GM12878 (cell line): Measurements from ENCODE around the gene SCD5. TPM values are rescaled to one million over a fixed set of nuclear protein-coding genes. Genes with fewer than 3 reads are reported as not detected.

Source experiments
- ATAC-seq: fragments of 200-7000 bp; cut with Tn5 transposase; 3 replicates; pipeline ENCODE4 v1.9.1; 2020; ENCODE audit warnings: mild to moderate bottlenecking, moderate library complexity
- BruUV-seq: library from RNA; stranded (reverse); fragments of 400-500 nt; replicated peaks from 2 replicates; lab custom pipeline; 2021; lab: Mats Ljungman, UMichigan
- CTCF ChIA-PET: fragments of 300-600 bp; sonication (Branson Sonifier 250); formaldehyde crosslinking; extraction: SDS; loops from one replicate; lab custom pipeline; 2021; ENCODE audit warnings: inconsistent platforms; lab: Yijun Ruan, JAX
- POLR2A ChIA-PET: fragments of 350-600 bp; formaldehyde crosslinking; extraction: SDS; loops from one replicate; lab custom pipeline; 2021; ENCODE audit warnings: inconsistent platforms; lab: Charles Lee
- RAD21 ChIA-PET: fragments of 300-600 bp; sonication (Branson Sonifier 250); formaldehyde crosslinking; loops from one replicate; lab custom pipeline; 2023; ENCODE audit warnings: antibody characterized with exemption; ENCODE audit not compliant: unreplicated experiment; lab: Charles Lee
- SMC1A ChIA-PET: fragments of 300-600 bp; sonication (Branson Sonifier 250); formaldehyde crosslinking; loops from one replicate; lab custom pipeline; 2023; ENCODE audit not compliant: unreplicated experiment, uncharacterized antibody; lab: Charles Lee
- DNase-seq: peaks from one replicate; pipeline ENCODE4 v3.0.0-alpha.2; 2011; ENCODE audit warnings: low read depth, low spot score
- FAIRE-seq: peaks from 3 replicates; lab custom pipeline; 2011; peaks lifted over from hg19 to GRCh38; lab: Jason Lieb, UNC
- H2AFZ ChIP-seq: 2 replicates; pipeline ENCODE4 v1.6.0; 2011; ENCODE audit warnings: low read depth, low read length, control low read depth; ENCODE audit not compliant: control insufficient read depth
- H3K27ac ChIP-seq: 2 replicates; pipeline ENCODE4 v1.5.1; 2011; ENCODE audit warnings: control low read depth; ENCODE audit not compliant: control insufficient read depth, insufficient read depth
- H3K27me3 ChIP-seq, 2 experiments: replicated peaks in 1 of 2; 2 replicates each; pipeline versions ENCODE4 v1.6.0 to v1.6.1; 2011; ENCODE audit warnings: low read length in 1 of 2; ENCODE audit not compliant: control insufficient read depth in 2 of 2, insufficient read depth in 2 of 2
- H3K36me3 ChIP-seq, 2 experiments: 2 replicates each; pipeline ENCODE4 v1.5.1; 2011; ENCODE audit warnings: low read length in 1 of 2; ENCODE audit not compliant: control insufficient read depth in 2 of 2, insufficient read depth in 2 of 2
- H3K4me1 ChIP-seq: 2 replicates; pipeline ENCODE4 v1.6.1; 2011; ENCODE audit warnings: mild to moderate bottlenecking, low read length, moderate library complexity, mixed read lengths; ENCODE audit not compliant: control insufficient read depth, insufficient read depth
- H3K4me2 ChIP-seq: 2 replicates; pipeline ENCODE4 v1.6.0; 2011; ENCODE audit warnings: control low read depth; ENCODE audit not compliant: control insufficient read depth, insufficient read depth
- H3K4me3 ChIP-seq: fragments of 200-600 bp; sonication (generic); 2 replicates; pipeline ENCODE4 v1.5.1; 2016
- H3K79me2 ChIP-seq: 2 replicates; pipeline ENCODE4 v1.6.0; 2011; ENCODE audit warnings: low read length; ENCODE audit not compliant: control insufficient read depth, insufficient read depth
- H3K9ac ChIP-seq: 2 replicates; pipeline ENCODE4 v1.8.0; 2011; ENCODE audit warnings: low read length, control low read depth, mixed read lengths; ENCODE audit not compliant: control insufficient read depth, insufficient read depth
- H3K9me3 ChIP-seq: replicated peaks from 3 replicates; pipeline ENCODE4 v1.5.1; 2011; ENCODE audit warnings: mild to moderate bottlenecking, low read length; ENCODE audit not compliant: control insufficient read depth, insufficient read depth
- H4K20me1 ChIP-seq: 2 replicates; pipeline ENCODE4 v1.6.0; 2011; ENCODE audit not compliant: control insufficient read depth, insufficient read depth
- CHD2 ChIP-seq: IDR thresholded peaks from 2 replicates; pipeline ENCODE4 v1.6.1; 2011; ENCODE audit warnings: low read depth, low read length, improper control_type of control experiment, borderline replicate concordance
- ETV6 ChIP-seq, 2 experiments: fragments of 450-650 bp in 1 of 2; IDR thresholded peaks in 1 of 2; conservative IDR thresholded peaks in 1 of 2; 2 replicates each; pipeline ENCODE4 v1.6.1; 2014; ENCODE audit warnings: antibody characterized with exemption in 1 of 2, borderline replicate concordance in 1 of 2, low read depth in 1 of 2, mild to moderate bottlenecking in 1 of 2, moderate library complexity in 1 of 2
- PAX8 ChIP-seq: fragments of 450-650 bp; IDR thresholded peaks from 2 replicates; pipeline ENCODE4 v1.6.1; 2017; ENCODE audit warnings: mild to moderate bottlenecking, moderate library complexity
- POLR2AphosphoS2 ChIP-seq: IDR thresholded peaks from 2 replicates; pipeline ENCODE4 v1.6.1; 2011; ENCODE audit warnings: low read depth, mild to moderate bottlenecking, low read length, improper control_type of control experiment, moderate library complexity
- POU2F2 ChIP-seq: IDR thresholded peaks from 3 replicates; pipeline ENCODE4 v1.6.1; 2011; ENCODE audit warnings: low read depth, mild to moderate bottlenecking, low read length, borderline replicate concordance
- SIN3A ChIP-seq: IDR thresholded peaks from 2 replicates; pipeline ENCODE4 v1.6.1; 2012; ENCODE audit warnings: low read depth, low read length, improper control_type of control experiment
- TCF3 ChIP-seq: IDR thresholded peaks from 2 replicates; pipeline ENCODE4 v1.6.1; 2012; ENCODE audit warnings: low read depth, mild to moderate bottlenecking, low read length, borderline replicate concordance; ENCODE audit not compliant: insufficient read depth
- TCF7 ChIP-seq: IDR thresholded peaks from 2 replicates; pipeline ENCODE4 v1.6.1; 2014; ENCODE audit warnings: antibody characterized with exemption, borderline replicate concordance
- YBX1 ChIP-seq: fragments of 450-650 bp; IDR thresholded peaks from 2 replicates; pipeline ENCODE4 v1.6.1; 2016; ENCODE audit warnings: antibody characterized with exemption
- WGBS: methylation state at CpG from one replicate; pipeline ENCODE4 v1.1.6; 2016; ENCODE audit warnings: low lambda C conversion rate; ENCODE audit not compliant: insufficient replicate concordance, insufficient coverage; ENCODE audit errors: missing lambda C conversion rate; 5-methylcytosine and 5-hydroxymethylcytosine counted together
- in situ Hi-C: fragments of 300-500 bp; cut with MboI; formaldehyde crosslinking; loops from 9 replicates; pipeline ENCODE4 v1.14.3; 2018; ENCODE audit warnings: mixed read lengths
- intact Hi-C: fragments of 100-400 bp; cut with micrococcal nuclease; formaldehyde crosslinking; loops from one replicate; pipeline ENCODE4 v1.14.2; 2022; ENCODE audit not compliant: unreplicated experiment
- polyA plus RNA-seq, 11 experiments: library from polyadenylated mRNA; depleted of rRNA in 4 of 11; unstranded in 6 of 11; stranded (reverse) in 5 of 11; fragments of >200 nt; fragmentation: Nextera tagmentation in 4 of 11; fragmentation: Illumina TruSeq in 1 of 11; extraction: Ambion mirVana in 4 of 11; extraction: Trizol in 1 of 11; gene quantifications; 1 replicate in 1 of 11; 2 replicates in 10 of 11; pipeline versions ENCODE4 v1.2.1 to v1.2.3, GENCODE V29; 2011 to 2016; ENCODE audit warnings: inconsistent platforms in 2 of 11, missing spikeins in 2 of 11, low read depth in 1 of 11
- total RNA-seq, 4 experiments: library from RNA; depleted of rRNA in 3 of 4; stranded (reverse); fragments of >200 nt in 3 of 4; fragmentation: Illumina TruSeq in 1 of 4; extraction: Trizol in 1 of 4; gene quantifications; 2 replicates each; pipeline versions ENCODE4 v1.2.1 to v1.2.3, GENCODE V29; 2013 to 2021
- TF ChIP-seq, protein P1 (sequence below): IDR thresholded peaks from 2 replicates; pipeline ENCODE4 v1.6.1; 2012; ENCODE audit warnings: low read depth, low read length, improper control_type of control experiment
- TF ChIP-seq, protein P2 (sequence below): fragments of 450-650 bp; IDR thresholded peaks from 2 replicates; pipeline ENCODE4 v1.6.1; 2016; ENCODE audit warnings: mild to moderate bottlenecking, moderate library complexity, borderline replicate concordance
- TF ChIP-seq, protein P3 (sequence below): fragments of 450-650 bp; IDR thresholded peaks from 2 replicates; pipeline ENCODE4 v1.6.1; 2017; ENCODE audit warnings: mild to moderate bottlenecking, low read depth, inconsistent platforms; ENCODE audit not compliant: poor library complexity, severe bottlenecking

SCD5 gene
- total and polyA plus RNA-seq, 10 of the 15 experiments (the other 5 are each of a cell fraction or from before 2014, with no cell fraction given): 2.4 to 15.0 (median 4.2) TPM

DNA sequence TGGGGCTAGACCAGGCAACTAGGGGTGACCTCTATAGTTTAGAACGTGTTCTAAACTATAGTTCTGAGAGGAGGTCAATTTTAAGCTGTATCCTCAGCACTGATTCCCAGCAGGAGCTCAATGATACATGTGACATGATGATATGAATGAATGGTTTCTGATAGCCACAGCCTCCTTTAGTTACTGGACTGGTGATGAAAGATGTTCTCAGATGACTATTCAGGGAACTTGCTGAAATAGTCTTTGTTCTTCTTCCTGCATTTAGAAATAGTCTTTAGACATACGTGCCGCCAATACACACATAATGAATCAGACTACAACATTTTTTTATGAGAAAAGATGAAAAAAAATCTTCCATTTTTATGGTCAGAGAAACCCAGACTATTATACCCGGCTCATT is 120.5 kb downstream of the SCD5 start:
- ChIA-PET CTCF (no interaction called here), SMC1A (no interaction called here), RAD21 (no interaction called here), POLR2A (no interaction called here)
- FAIRE-seq (no peak), DNase-seq (no peak), ATAC-seq (no peak)
- H3K36me3 ChIP-seq: no peaks in the 10 kb centered on the region
- H2AFZ ChIP-seq: no peak overlapping the region
- H3K79me2 ChIP-seq: no peaks in the 10 kb centered on the region
- H3K9ac ChIP-seq: no peak overlapping the region
- H3K4me1 ChIP-seq: no peaks in the 10 kb centered on the region
- H3K4me3 ChIP-seq: no peak overlapping the region
- H3K9me3 ChIP-seq: no peaks in the 10 kb centered on the region
- no peaks in the 10 kb centered on the region; the same call in 1 of the 2 replicates for H4K20me1 ChIP-seq
- in situ Hi-C loops (no loop called here), intact Hi-C loops (no loop called here)
- 0% methylated on average over 4 of the region's 4 CpGs for WGBS
- H3K27ac ChIP-seq: no peak overlapping the region
- H3K4me2 ChIP-seq: no peak overlapping the region
- TF ChIP-seq TCF3 (no peak), PAX8 (no peak), ETV6 (conservative IDR thresholded peaks at IDR 0.05 in 1 of 2, IDR thresholded peaks at IDR 0.05 in 1 of 2; ENCODE audit: borderline replicate concordance in 1 of 2, low read depth in 1 of 2) (no peak), SIN3A (no peak), POU2F2 (no peak), POLR2AphosphoS2 (no peak), CHD2 (no peak), TCF7 (no peak), YBX1 (no peak)
- TF ChIP-seq, protein P1, sequence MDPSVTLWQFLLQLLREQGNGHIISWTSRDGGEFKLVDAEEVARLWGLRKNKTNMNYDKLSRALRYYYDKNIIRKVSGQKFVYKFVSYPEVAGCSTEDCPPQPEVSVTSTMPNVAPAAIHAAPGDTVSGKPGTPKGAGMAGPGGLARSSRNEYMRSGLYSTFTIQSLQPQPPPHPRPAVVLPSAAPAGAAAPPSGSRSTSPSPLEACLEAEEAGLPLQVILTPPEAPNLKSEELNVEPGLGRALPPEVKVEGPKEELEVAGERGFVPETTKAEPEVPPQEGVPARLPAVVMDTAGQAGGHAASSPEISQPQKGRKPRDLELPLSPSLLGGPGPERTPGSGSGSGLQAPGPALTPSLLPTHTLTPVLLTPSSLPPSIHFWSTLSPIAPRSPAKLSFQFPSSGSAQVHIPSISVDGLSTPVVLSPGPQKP: no peak
- TF ChIP-seq, protein P2, sequence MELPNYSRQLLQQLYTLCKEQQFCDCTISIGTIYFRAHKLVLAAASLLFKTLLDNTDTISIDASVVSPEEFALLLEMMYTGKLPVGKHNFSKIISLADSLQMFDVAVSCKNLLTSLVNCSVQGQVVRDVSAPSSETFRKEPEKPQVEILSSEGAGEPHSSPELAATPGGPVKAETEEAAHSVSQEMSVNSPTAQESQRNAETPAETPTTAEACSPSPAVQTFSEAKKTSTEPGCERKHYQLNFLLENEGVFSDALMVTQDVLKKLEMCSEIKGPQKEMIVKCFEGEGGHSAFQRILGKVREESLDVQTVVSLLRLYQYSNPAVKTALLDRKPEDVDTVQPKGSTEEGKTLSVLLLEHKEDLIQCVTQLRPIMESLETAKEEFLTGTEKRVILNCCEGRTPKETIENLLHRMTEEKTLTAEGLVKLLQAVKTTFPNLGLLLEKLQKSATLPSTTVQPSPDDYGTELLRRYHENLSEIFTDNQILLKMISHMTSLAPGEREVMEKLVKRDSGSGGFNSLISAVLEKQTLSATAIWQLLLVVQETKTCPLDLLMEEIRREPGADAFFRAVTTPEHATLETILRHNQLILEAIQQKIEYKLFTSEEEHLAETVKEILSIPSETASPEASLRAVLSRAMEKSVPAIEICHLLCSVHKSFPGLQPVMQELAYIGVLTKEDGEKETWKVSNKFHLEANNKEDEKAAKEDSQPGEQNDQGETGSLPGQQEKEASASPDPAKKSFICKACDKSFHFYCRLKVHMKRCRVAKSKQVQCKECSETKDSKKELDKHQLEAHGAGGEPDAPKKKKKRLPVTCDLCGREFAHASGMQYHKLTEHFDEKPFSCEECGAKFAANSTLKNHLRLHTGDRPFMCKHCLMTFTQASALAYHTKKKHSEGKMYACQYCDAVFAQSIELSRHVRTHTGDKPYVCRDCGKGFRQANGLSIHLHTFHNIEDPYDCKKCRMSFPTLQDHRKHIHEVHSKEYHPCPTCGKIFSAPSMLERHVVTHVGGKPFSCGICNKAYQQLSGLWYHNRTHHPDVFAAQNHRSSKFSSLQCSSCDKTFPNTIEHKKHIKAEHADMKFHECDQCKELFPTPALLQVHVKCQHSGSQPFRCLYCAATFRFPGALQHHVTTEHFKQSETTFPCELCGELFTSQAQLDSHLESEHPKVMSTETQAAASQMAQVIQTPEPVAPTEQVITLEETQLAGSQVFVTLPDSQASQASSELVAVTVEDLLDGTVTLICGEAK: no peak
- TF ChIP-seq, protein P3, sequence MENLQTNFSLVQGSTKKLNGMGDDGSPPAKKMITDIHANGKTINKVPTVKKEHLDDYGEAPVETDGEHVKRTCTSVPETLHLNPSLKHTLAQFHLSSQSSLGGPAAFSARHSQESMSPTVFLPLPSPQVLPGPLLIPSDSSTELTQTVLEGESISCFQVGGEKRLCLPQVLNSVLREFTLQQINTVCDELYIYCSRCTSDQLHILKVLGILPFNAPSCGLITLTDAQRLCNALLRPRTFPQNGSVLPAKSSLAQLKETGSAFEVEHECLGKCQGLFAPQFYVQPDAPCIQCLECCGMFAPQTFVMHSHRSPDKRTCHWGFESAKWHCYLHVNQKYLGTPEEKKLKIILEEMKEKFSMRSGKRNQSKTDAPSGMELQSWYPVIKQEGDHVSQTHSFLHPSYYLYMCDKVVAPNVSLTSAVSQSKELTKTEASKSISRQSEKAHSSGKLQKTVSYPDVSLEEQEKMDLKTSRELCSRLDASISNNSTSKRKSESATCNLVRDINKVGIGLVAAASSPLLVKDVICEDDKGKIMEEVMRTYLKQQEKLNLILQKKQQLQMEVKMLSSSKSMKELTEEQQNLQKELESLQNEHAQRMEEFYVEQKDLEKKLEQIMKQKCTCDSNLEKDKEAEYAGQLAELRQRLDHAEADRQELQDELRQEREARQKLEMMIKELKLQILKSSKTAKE: no peak
- BruUV-seq: no TSS peak
- no peaks in the 10 kb centered on the region; a peak in 1 of 4 replicates for H3K27me3 ChIP-seq
